NCI-H345 (cell line): ENCODE results near the gene MYH14.
"Not testable (repeated sequence)": the region's sequence is repeated elsewhere in the genome, so short reads cannot be mapped to it uniquely, and the experiment has no call there.

Source experiments
- DNase-seq: peaks from one replicate; lab custom pipeline; 2025; lab: John Stamatoyannopoulos, UW

MYH14 gene

GRCh38 chr19:50333235-50333736 is 129.9 kb downstream of the MYH14 start:
- peak; percentile 88 for DNase-seq

- peak; percentile 79 for DNase-seq
Observed at GRCh38 chr19:50333737-50334617, 130.6 kb downstream of the MYH14 start.

DNA sequence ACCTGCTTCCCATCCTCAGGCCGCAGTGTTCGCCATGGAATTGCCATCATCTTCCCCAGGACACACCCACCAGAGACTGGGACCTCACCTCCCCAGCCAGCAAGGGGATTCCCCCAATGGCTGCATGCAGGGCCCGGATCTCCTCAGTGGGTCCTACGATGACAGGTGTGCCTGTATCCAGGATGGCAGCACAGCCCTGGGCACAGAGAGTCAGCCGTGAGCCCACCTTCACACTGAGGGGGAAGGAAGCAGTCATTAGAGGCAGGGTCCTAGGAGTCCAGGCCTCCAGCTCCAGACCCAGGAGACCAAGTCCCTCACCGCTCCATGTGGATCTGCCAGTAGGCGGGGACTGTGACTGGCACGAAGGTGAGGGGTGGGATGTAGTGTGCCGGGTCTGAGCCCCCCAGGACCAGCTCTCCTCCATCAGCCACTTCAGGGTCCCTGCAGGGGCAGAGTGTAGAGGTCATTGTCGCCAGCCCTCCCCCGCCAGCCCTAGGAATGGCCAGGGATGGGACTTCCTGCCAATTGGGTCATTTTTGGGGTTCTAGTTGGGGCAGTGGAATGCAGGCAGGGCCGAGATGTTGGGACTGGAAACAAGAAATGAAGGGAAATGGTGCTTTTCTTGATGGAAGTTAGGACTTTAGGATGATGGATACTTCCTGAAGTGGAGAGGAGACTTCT is 131.5 kb downstream of the MYH14 start:
- DNase-seq: no peak

DNA sequence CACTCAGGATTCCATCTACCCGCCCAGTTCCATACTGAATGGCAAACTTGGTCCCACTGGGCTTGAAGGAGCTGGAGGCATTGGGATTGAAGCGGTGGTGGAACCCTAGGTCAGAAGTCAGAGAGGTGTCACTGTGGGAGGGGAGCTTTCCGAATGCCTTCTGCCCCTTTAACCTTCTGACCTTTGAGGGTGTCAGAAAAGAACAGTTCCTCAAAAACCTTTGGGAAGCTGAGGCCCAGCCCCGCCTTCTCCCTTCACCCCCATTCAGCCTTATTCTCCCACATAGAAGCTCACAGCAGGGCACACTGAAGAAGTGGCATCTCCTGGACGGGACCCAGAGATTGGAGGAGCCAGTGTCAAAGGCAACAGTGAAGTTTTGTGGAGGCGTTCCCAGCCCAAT is 133.6 kb downstream of the MYH14 start:
- DNase-seq: not testable (repeated sequence)

GRCh38 chr19:50340331-50340730 is 136.9 kb downstream of the MYH14 start:
- DNase-seq: no peak

DNA sequence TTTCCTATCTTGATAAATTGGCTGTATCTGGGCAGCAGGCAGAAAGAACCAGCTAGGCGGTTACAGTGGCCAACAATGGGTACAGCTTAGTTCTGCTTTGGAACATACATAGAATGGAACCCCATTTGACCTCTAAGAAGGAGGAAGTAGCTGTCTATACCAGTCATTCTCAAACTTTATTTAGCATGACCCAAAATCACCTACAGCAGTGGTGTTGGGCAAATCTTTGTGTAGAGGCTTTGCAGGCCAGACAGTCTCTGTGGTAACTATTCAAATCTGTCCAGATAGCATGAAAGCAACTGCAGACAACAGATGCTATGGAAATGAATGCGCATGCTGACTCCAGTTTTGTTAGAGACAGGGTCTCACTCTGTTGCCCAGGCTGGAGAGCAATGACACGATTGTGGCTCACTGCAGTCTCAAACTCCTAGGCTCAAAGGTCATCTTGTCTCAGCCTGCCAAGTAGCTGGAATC is 137.7 kb downstream of the MYH14 start:
- no peak for DNase-seq

GRCh38 chr19:50344661-50345318 is 141.4 kb downstream of the MYH14 start:
- DNase-seq: no peak

- DNase-seq: not testable (repeated sequence)
Observed at GRCh38 chr19:50347089-50347581, 143.7 kb downstream of the MYH14 start.

DNA sequence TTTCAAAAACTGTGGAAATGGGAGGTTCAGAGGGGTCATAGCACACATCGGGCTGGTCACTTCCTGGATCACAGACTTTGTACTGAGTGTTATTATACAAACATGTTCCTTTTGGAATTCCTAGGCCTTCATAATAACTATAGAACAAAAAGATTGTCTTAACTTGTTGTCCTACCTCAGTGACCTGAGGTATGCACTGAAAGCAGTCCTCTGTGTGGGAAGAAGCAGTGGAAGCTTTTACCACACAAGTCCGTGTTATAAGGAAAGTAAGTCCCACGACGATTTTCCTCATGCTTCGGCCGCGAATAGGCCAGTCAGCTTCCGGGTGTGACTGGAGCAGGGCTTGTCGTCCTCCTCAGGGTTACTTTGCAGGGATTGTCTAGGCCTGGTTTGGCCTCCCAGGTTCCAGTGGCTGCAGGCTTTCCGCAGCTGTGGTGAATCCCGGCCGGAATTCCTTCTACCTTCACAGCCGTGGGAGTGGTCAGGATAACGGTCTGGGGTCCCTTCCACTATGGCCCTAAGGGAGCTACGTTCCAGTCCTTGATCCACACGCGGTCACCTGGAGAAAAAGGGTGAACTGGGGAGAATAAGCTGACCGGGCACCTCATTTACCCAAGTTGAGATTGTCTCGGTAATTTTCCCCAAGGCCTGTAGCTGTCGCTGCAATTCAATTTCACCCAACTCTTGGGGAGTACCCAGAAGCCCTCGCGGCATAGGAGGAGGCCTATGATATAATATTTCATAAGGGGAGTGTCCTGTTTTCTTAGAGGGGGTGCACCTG is 146.0 kb downstream of the MYH14 start:
- no peak for DNase-seq

GRCh38 chr19:50352242-50352641 is 148.8 kb downstream of the MYH14 start:
- no peak for DNase-seq

DNA sequence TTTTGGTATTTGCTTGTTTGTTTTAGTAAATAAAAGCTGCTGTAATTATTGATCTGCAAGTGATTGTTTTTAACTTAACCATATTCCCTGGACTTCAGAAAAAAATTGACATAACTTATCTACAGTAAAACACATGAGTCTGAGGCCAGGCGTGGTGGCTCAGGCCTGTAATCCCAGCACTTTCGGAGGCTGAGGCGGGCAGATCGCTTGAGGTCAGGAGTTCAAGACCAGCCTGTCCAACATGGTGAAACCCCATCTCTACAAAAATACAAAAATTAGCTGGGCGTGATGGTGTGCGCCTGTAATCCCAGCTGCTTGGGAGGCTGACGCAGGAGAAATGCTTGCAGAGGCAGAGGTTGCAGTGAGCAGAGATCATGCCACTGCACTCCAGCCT is 150.1 kb downstream of the MYH14 start:
- DNase-seq: not testable (repeated sequence)

- no peak for DNase-seq
Observed at GRCh38 chr19:50356691-50357177, 153.3 kb downstream of the MYH14 start.

DNA sequence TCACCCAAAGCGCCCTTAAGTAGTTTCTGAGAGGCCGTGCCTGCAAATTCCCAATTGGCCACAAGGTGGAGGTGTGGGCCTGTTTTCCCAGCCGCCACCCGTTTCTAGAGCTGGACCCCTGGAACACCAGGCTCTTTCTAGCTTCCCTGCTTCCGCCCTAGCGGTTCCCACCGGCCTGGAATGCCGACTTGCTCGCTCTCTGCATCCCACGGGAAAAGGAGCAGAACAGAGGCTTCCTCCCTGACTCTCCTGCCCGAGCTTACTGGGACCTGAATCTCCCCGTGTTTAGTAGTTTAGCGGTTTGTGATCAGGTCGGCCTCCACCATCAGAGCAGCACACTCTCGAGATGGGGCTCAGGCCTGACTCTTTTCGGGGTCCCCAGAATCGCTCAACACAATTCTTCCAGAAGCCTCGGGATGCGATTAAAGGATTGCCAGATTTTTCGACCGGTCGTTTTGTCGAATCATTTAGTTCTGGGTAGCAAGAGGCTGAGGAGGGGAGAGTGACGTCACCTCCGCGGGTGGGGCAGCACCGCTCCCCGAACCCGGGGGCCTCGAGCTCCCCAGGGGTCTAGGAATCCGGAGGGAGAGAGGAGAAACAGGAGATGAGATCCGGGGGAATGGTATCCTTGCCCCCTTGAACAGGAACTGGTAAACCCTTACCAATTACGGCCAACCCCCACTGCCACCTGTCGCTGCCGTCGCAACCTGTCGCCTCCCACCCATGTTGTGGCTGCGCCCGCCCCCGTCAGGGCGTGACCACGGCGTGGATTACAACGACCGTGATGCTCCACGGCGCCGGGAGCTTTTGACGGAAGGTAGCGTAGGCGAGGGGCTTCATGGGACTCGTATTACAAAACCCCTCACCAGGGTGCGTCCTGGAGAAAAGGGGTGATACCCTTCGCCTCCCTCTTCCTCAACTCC is 154.0 kb downstream of the MYH14 start:
- DNase-seq: peak; percentile 75

GRCh38 chr19:50358483-50359327 is 155.3 kb downstream of the MYH14 start:
- DNase-seq: peak; percentile 70

DNA sequence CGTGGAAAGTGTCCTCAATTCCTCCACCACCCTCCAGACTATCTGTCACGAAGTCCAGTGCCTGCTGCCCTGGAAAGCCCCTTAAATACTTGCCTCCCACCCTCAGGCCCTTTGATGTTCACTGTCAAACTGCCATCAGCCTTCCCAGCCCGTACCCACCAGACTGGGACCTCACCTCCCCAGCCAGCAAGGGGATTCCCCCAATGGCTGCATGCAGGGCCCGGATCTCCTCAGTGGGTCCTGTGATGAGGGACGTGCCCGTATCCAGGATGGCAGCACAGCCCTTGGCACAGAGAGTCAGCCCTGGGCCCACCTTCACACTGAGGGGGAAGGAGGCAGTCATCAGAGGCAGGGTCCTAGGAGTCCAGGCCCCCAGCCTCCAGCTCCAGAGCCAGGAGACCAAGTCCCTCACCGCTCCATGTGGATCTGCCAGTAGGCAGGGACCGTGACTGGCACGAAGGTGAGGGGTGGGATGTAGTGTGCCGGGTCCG is 156.0 kb downstream of the MYH14 start:
- no peak for DNase-seq
